Measurements from ENCODE around the gene TEX2. TPM values are rescaled to one million over a fixed set of nuclear protein-coding genes. Genes with fewer than 3 reads are reported as not detected.

The TEX2 gene
- total and polyA plus RNA-seq, 2 of the 13 experiments (the other 11 are each of a cell fraction or from before 2014, with no cell fraction given), result 21.4 to 37.7 TPM

DNA sequence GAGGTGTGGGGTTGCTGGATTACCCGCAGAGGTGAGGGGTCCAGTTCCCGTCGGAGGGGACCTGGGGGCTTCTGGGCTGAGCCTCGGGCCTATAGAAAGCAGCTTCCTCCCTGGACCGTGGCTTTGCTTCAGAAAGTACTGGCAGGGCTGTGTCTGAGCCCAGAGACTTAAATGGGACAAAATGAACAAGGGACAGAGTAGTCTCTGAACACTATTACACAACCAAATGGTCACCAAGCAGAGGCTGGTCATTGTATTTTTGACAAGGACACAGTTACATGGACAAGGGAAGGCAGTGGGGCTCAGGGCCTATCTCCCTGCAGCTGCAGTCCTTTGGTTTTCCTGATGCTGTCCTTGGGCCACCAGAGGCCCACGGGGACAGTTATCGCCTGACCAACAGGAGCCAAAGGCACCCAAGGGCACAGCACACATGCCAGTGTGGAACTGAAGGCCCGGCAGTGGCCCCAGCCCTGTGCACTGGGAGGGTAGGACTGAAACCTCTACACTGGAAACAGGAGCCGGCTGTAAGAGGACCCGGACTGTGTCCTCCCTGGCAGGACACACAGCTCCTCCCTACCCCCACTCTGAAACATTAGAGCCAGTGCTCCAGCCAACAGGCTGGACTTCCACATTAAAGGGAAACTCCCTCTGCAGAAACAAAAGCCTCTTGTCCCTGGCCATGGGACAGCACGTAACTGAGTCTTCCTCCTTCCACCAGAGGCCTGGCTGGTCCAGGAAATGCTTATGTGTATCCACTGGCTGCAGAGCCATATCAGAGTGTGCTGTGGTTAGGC is 107.1 kb downstream of the TEX2 start (continued):
- TF ChIP-seq, protein P1, sequence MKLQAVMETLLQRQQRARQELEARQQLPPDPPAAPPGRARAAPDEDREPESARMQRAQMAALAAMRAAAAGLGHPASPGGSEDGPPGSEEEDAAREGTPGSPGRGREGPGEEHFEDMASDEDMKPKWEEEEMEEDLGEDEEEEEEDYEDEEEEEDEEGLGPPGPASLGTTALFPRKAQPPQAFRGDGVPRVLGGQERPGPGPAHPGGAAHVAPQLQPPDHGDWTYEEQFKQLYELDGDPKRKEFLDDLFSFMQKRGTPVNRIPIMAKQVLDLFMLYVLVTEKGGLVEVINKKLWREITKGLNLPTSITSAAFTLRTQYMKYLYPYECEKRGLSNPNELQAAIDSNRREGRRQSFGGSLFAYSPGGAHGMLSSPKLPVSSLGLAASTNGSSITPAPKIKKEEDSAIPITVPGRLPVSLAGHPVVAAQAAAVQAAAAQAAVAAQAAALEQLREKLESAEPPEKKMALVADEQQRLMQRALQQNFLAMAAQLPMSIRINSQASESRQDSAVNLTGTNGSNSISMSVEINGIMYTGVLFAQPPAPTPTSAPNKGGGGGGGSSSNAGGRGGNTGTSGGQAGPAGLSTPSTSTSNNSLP (IDR thresholded peaks at IDR 0.05; ENCODE audit: low read depth, low read length), result 0 out of 2 replicates have a peak, but pooled peaks have one; percentile 42
- no peak for TF ChIP-seq ZFYVE20 (CRISPR knock-in tag; IDR thresholded peaks at IDR 0.05; ENCODE audit: borderline replicate concordance, low read depth)
- no peak for TF ChIP-seq TCF7L2 (IDR thresholded peaks at IDR 0.05; ENCODE audit: low read depth, low read length)
- peak; percentile 50; the same call in 1 of the 2 replicates for TF ChIP-seq MYC (CRISPR knock-in tag; IDR thresholded peaks at IDR 0.05; ENCODE audit: borderline replicate concordance)
- TF ChIP-seq, protein P2, sequence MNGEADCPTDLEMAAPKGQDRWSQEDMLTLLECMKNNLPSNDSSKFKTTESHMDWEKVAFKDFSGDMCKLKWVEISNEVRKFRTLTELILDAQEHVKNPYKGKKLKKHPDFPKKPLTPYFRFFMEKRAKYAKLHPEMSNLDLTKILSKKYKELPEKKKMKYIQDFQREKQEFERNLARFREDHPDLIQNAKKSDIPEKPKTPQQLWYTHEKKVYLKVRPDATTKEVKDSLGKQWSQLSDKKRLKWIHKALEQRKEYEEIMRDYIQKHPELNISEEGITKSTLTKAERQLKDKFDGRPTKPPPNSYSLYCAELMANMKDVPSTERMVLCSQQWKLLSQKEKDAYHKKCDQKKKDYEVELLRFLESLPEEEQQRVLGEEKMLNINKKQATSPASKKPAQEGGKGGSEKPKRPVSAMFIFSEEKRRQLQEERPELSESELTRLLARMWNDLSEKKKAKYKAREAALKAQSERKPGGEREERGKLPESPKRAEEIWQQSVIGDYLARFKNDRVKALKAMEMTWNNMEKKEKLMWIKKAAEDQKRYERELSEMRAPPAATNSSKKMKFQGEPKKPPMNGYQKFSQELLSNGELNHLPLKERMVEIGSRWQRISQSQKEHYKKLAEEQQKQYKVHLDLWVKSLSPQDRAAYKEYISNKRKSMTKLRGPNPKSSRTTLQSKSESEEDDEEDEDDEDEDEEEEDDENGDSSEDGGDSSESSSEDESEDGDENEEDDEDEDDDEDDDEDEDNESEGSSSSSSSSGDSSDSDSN (CRISPR knock-in tag; IDR thresholded peaks at IDR 0.05), result peak; percentile 92
- no peak for TF ChIP-seq ZSCAN12 (CRISPR knock-in tag; IDR thresholded peaks at IDR 0.05)
- 0 out of 2 replicates have a peak, but pooled peaks have one; percentile 42 for TF ChIP-seq HNF1B (CRISPR knock-in tag; IDR thresholded peaks at IDR 0.05)
- TF ChIP-seq, protein P3, sequence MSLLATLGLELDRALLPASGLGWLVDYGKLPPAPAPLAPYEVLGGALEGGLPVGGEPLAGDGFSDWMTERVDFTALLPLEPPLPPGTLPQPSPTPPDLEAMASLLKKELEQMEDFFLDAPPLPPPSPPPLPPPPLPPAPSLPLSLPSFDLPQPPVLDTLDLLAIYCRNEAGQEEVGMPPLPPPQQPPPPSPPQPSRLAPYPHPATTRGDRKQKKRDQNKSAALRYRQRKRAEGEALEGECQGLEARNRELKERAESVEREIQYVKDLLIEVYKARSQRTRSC (CRISPR knock-in tag; IDR thresholded peaks at IDR 0.05; ENCODE audit: low read depth), result no peak
- peak; percentile 52; the same call in 1 of the 2 replicates for TF ChIP-seq FOXK1 (CRISPR knock-in tag; IDR thresholded peaks at IDR 0.05; ENCODE audit: borderline replicate concordance, low read depth)
- TF ChIP-seq FOXA1 (IDR thresholded peaks at IDR 0.05), result no peak
- peak; percentile 40 for TF ChIP-seq FOXA1 (CRISPR knock-in tag; IDR thresholded peaks at IDR 0.05)
- peak; percentile 73 for TF ChIP-seq ZMYM4 (CRISPR knock-in tag; IDR thresholded peaks at IDR 0.05)
- TF ChIP-seq ZNF446 (CRISPR knock-in tag; IDR thresholded peaks at IDR 0.05), result no peak
- peak; percentile 46 for TF ChIP-seq HNRNPH1 (optimal IDR thresholded peaks at IDR 0.05; ENCODE audit: low read depth, low read length)
- no peak for TF ChIP-seq KLF9 (CRISPR knock-in tag; IDR thresholded peaks at IDR 0.05; ENCODE audit: low read depth)
- TF ChIP-seq, protein P4, sequence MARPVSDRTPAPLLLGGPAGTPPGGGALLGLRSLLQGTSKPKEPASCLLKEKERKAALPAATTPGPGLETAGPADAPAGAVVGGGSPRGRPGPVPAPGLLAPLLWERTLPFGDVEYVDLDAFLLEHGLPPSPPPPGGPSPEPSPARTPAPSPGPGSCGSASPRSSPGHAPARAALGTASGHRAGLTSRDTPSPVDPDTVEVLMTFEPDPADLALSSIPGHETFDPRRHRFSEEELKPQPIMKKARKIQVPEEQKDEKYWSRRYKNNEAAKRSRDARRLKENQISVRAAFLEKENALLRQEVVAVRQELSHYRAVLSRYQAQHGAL (CRISPR knock-in tag; IDR thresholded peaks at IDR 0.05; ENCODE audit: not compliant biosample characterization), result no peak
- TF ChIP-seq ZHX1 (CRISPR knock-in tag; IDR thresholded peaks at IDR 0.05; ENCODE audit: low read depth), result no peak

Measured in HepG2 (cell line).